Loucy (cell line): Measurements from ENCODE around the gene MMP12.

Source experiments
- H2AFZ ChIP-seq: fragments of 200-600 bp; sonication (generic); 2 replicates; pipeline ENCODE4 v1.6.0; 2016; ENCODE audit warnings: antibody characterized with exemption, mild to moderate bottlenecking, low read length, moderate library complexity
- H3F3A ChIP-seq: fragments of 200-600 bp; 2 replicates; pipeline ENCODE4 v1.6.0; 2016; ENCODE audit warnings: antibody characterized with exemption, low read depth, mild to moderate bottlenecking
- H3K27me3 ChIP-seq: fragments of 200-600 bp; sonication (generic); 2 replicates; pipeline ENCODE4 v1.6.1; 2014; ENCODE audit warnings: low read length, mild to moderate bottlenecking; ENCODE audit not compliant: insufficient read depth, poor library complexity, severe bottlenecking
- H3K36me3 ChIP-seq: fragments of 200-600 bp; sonication (generic); 2 replicates; pipeline ENCODE4 v1.6.1; 2016; ENCODE audit warnings: low read length; ENCODE audit not compliant: insufficient read depth
- H3K4me1 ChIP-seq: fragments of 200-600 bp; sonication (generic); 2 replicates; pipeline ENCODE4 v1.5.1; 2014; ENCODE audit warnings: low read length, mild to moderate bottlenecking; ENCODE audit not compliant: insufficient read depth, poor library complexity, severe bottlenecking
- H3K4me2 ChIP-seq: fragments of 200-600 bp; sonication (generic); 2 replicates; pipeline ENCODE4 v1.6.0; 2014; ENCODE audit warnings: antibody characterized with exemption, low read length, low read depth, mild to moderate bottlenecking; ENCODE audit not compliant: poor library complexity, severe bottlenecking
- H3K4me3 ChIP-seq: fragments of 200-600 bp; sonication (generic); 2 replicates; pipeline ENCODE4 v1.5.1; 2014; ENCODE audit warnings: low read length, mild to moderate bottlenecking, mixed read lengths; ENCODE audit not compliant: poor library complexity, severe bottlenecking
- H3K79me2 ChIP-seq: fragments of 200-600 bp; sonication (generic); 2 replicates; pipeline ENCODE4 v1.6.1; 2014; ENCODE audit warnings: low read length; ENCODE audit not compliant: insufficient read depth
- H3K9ac ChIP-seq: fragments of 200-600 bp; sonication (generic); 2 replicates; pipeline ENCODE4 v1.6.0; 2014; ENCODE audit warnings: mild to moderate bottlenecking, low read depth, low read length, moderate library complexity; ENCODE audit not compliant: poor library complexity, severe bottlenecking
- H3K9me2 ChIP-seq: fragments of 200-600 bp; sonication (generic); replicated peaks from 2 replicates; pipeline ENCODE4 v1.6.1; 2016; ENCODE audit warnings: low read depth, low read length, mixed read lengths
- H3K9me3 ChIP-seq: fragments of 200-600 bp; sonication (generic); 2 replicates; pipeline ENCODE4 v1.6.1; 2014; ENCODE audit warnings: mild to moderate bottlenecking, antibody characterized with exemption, low read length, low read depth; ENCODE audit not compliant: insufficient read depth
- H4K20me1 ChIP-seq: fragments of 200-600 bp; sonication (generic); 2 replicates; pipeline ENCODE4 v1.6.0; 2014; ENCODE audit warnings: antibody characterized with exemption, low read length, mild to moderate bottlenecking; ENCODE audit not compliant: insufficient read depth, poor library complexity, severe bottlenecking
- EZH2phosphoT487 ChIP-seq: fragments of 200-600 bp; IDR thresholded peaks from 2 replicates; pipeline ENCODE4 v1.6.1; 2018; ENCODE audit warnings: antibody characterized with exemption, mild to moderate bottlenecking, moderate library complexity, borderline replicate concordance
- TF ChIP-seq, protein P1 (sequence below): fragments of 200-600 bp; sonication (generic); conservative IDR thresholded peaks from 2 replicates; pipeline ENCODE4 v1.5.1; 2014; ENCODE audit warnings: mild to moderate bottlenecking, antibody characterized with exemption, low read length

The MMP12 gene

DNA sequence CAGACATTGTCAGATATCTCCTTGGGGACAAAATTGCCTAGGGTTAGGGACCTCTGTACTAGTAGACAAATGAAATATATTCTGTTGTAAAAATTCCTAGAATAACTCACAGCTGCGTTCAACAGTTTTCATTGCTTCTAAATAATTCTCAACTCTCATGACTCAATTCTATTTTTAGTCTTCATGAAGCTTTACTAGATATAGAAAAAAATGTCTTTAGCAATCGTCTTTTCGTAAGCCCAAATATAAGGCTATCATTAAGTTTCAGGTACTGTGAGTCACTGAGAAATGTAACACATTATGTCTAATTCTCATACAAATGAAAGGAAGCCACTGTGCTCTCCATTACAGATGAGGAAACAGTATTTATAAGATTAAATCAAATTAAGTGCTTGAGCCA is 6.4 kb downstream of the MMP12 start:
- no peak overlapping the region for H3K4me3 ChIP-seq
- H4K20me1 ChIP-seq: no peaks in the 10 kb centered on the region
- no peaks in the 10 kb centered on the region for H3K9me2 ChIP-seq
- no peaks in the 10 kb centered on the region for H3F3A ChIP-seq
- no peaks in the 10 kb centered on the region for H3K9me3 ChIP-seq
- no peak overlapping the region for H2AFZ ChIP-seq
- H3K79me2 ChIP-seq: no peaks in the 10 kb centered on the region
- no peaks in the 10 kb centered on the region for H3K36me3 ChIP-seq
- H3K27me3 ChIP-seq: no peaks in the 10 kb centered on the region
- no peak overlapping the region for H3K9ac ChIP-seq
- H3K4me2 ChIP-seq: no peak overlapping the region
- H3K4me1 ChIP-seq: no peaks in the 10 kb centered on the region
- TF ChIP-seq EZH2phosphoT487: no peak
- TF ChIP-seq, protein P1, sequence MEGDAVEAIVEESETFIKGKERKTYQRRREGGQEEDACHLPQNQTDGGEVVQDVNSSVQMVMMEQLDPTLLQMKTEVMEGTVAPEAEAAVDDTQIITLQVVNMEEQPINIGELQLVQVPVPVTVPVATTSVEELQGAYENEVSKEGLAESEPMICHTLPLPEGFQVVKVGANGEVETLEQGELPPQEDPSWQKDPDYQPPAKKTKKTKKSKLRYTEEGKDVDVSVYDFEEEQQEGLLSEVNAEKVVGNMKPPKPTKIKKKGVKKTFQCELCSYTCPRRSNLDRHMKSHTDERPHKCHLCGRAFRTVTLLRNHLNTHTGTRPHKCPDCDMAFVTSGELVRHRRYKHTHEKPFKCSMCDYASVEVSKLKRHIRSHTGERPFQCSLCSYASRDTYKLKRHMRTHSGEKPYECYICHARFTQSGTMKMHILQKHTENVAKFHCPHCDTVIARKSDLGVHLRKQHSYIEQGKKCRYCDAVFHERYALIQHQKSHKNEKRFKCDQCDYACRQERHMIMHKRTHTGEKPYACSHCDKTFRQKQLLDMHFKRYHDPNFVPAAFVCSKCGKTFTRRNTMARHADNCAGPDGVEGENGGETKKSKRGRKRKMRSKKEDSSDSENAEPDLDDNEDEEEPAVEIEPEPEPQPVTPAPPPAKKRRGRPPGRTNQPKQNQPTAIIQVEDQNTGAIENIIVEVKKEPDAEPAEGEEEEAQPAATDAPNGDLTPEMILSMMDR: no peak

DNA sequence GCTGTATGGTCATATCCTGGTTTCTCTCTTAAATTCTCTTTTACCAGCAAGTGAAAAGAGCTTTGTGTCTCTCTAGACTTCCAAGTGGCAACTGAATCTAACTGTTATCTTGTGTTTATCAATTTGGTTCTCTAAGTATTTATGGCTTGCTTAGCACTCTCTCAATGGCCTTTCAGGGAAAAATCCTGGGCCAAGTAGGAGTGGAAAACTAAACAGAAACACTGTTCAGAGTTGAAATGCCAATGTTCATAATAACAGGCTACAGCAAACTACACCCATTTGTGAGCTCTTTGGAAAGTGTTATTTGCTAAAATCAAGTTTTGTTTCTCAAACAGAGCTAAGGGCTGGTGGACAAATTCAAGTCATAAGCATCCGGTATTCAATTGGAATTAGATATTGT is 10.1 kb downstream of the MMP12 start:
- Histone ChIP-seq H3K4me3 (no peak overlapping the region), H3K9ac (no peak overlapping the region), H3K9me3 (no peaks in the 10 kb centered on the region), H4K20me1 (no peaks in the 10 kb centered on the region), H3K36me3 (no peaks in the 10 kb centered on the region), H3K79me2 (no peaks in the 10 kb centered on the region), H3K4me1 (no peaks in the 10 kb centered on the region), H2AFZ (no peak overlapping the region), H3K4me2 (no peak overlapping the region), H3K9me2 (no peaks in the 10 kb centered on the region), H3F3A (no peaks in the 10 kb centered on the region), H3K27me3 (no peaks in the 10 kb centered on the region)
- TF ChIP-seq, protein P1: no peak
- no peak for TF ChIP-seq EZH2phosphoT487

DNA sequence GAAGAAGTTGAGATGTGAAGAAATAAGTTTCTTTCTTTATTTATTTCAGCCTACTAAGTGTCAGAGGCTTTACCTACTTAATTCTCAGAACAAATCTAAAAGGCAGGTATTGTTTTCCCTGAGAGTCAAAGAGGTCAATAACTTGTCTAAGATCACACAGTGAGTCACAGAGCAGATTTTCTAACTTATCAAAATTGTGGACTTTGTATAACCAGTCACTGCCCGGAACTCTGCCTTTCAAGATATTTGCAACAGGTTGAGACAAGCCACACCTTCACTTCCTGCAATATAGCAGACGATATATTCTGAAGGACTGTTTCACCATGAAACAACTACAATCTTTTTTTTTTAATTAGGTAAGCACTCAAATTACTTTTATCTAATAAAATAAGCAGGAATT is 20.8 kb downstream of the MMP12 start:
- 0 out of 2 replicates have a peak, but pooled peaks cover 3% of the 10 kb centered on the region for H3K9me2 ChIP-seq
- H3K27me3 ChIP-seq: no peaks in the 10 kb centered on the region
- no peaks in the 10 kb centered on the region for H3F3A ChIP-seq
- no peak overlapping the region for H3K9ac ChIP-seq
- no peak overlapping the region for H3K4me3 ChIP-seq
- TF ChIP-seq, protein P1: no peak
- no peak for TF ChIP-seq EZH2phosphoT487
- H3K36me3 ChIP-seq: no peaks in the 10 kb centered on the region
- no peaks in the 10 kb centered on the region for H4K20me1 ChIP-seq
- no peaks in the 10 kb centered on the region for H3K9me3 ChIP-seq
- no peaks in the 10 kb centered on the region for H3K79me2 ChIP-seq
- H2AFZ ChIP-seq: no peak overlapping the region
- H3K4me2 ChIP-seq: no peak overlapping the region
- H3K4me1 ChIP-seq: no peaks in the 10 kb centered on the region
